GM20431 (cell line): Measurements from ENCODE around the gene CACNA1F.
"Not testable (repeated sequence)": the region's sequence is repeated elsewhere in the genome, so short reads cannot be mapped to it uniquely, and the experiment has no call there.

ENCODE experiments used
- in situ Hi-C: fragments of 300-500 bp; cut with MseI, MboI; formaldehyde crosslinking; loops from one replicate; pipeline ENCODE4 v1.15.0; 2020; ENCODE audit warnings: low sequenced_read_pairs; ENCODE audit not compliant: unreplicated experiment

Gene CACNA1F

GRCh38 chrX:49178537-49178936 lies 54.6 kb downstream of the CACNA1F start:
- in situ Hi-C loops, result no loop called here

GRCh38 chrX:49177873-49178480 lies 55.2 kb downstream of the CACNA1F start:
- in situ Hi-C loops, result no loop called here

GRCh38 chrX:49177338-49177833 lies 55.8 kb downstream of the CACNA1F start:
- in situ Hi-C loops, result no loop called here

GRCh38 chrX:49176421-49177326 lies 56.5 kb downstream of the CACNA1F start:
- in situ Hi-C loops, result no loop called here

- in situ Hi-C loops, result no loop called here
Observed at GRCh38 chrX:49175435-49176274, 57.5 kb downstream of the CACNA1F start.

GRCh38 chrX:49174723-49175122 lies 58.4 kb downstream of the CACNA1F start:
- in situ Hi-C loops, result no loop called here

- in situ Hi-C loops, result not testable (repeated sequence)
Observed at GRCh38 chrX:49173544-49173943, 59.6 kb downstream of the CACNA1F start.

GRCh38 chrX:49172280-49172780 lies 60.8 kb downstream of the CACNA1F start:
- in situ Hi-C loops, result no loop called here

- in situ Hi-C loops, result no loop called here
Observed at GRCh38 chrX:49171752-49172279, 61.3 kb downstream of the CACNA1F start, which contains the start of gene PLP2. Gene PLP2 (plus strand): TSS chrX:49171898. CDS start chrX:49172001, 103 bp downstream.

GRCh38 chrX:49167740-49168108 lies 65.4 kb downstream of the CACNA1F start:
- in situ Hi-C loops, result no loop called here

GRCh38 chrX:49166914-49167739 lies 66.0 kb downstream of the CACNA1F start:
- in situ Hi-C loops, result no loop called here

GRCh38 chrX:49165901-49166881 lies 66.9 kb downstream of the CACNA1F start:
- in situ Hi-C loops, result no loop called here

GRCh38 chrX:49164589-49165360 lies 68.4 kb downstream of the CACNA1F start:
- in situ Hi-C loops, result no loop called here

- in situ Hi-C loops, result no loop called here
Observed at GRCh38 chrX:49163555-49164419, 69.4 kb downstream of the CACNA1F start.

- in situ Hi-C loops, result no loop called here
Observed at GRCh38 chrX:49162620-49163019, 70.5 kb downstream of the CACNA1F start, which contains the start of gene MAGIX. Gene MAGIX (plus strand): TSS chrX:49162758. CDS start chrX:49162890, 132 bp downstream.

- in situ Hi-C loops, result no loop called here
Observed at GRCh38 chrX:49161632-49162031, 71.5 kb downstream of the CACNA1F start.
